Naive thymus-derived CD4-positive, alpha-beta T cell (primary cell): Measurements from ENCODE around the gene ENO2. TPM values are rescaled to one million over a fixed set of nuclear protein-coding genes. Genes with fewer than 3 reads are reported as not detected.
"Not testable (repeated sequence)": the region's sequence is repeated elsewhere in the genome, so short reads cannot be mapped to it uniquely, and the experiment has no call there.

Experiments
- ATAC-seq: fragments of 150-1000 bp; cut with Tn5 transposase; 2 replicates; pipeline ENCODE4 v1.10.0; 2021; ENCODE audit warnings: mild to moderate bottlenecking, moderate library complexity
- CTCF ChIA-PET: fragments of 350-600 bp; sonication (Branson Sonifier 250); formaldehyde crosslinking; loops from one replicate; lab custom pipeline; 2021; ENCODE audit warnings: antibody characterized with exemption; lab: Charles Lee
- POLR2A ChIA-PET: fragments of 350-600 bp; sonication (Branson Sonifier 250); formaldehyde crosslinking; loops from one replicate; lab custom pipeline; 2021; ENCODE audit warnings: antibody characterized with exemption, inconsistent platforms; lab: Charles Lee
- DNase-seq, 9 donors: peaks; one replicate each; pipeline versions ENCODE4 v3.0.0 to v3.0.0-alpha.2; 2020 to 2022; ENCODE audit warnings: mixed read lengths in 1 of 9
- H3K27ac ChIP-seq: one replicate; pipeline ENCODE4 v1.7.0; 2013; ENCODE audit warnings: mild to moderate bottlenecking, low read depth, low read length, moderate library complexity
- H3K27me3 ChIP-seq, 2 donors: one replicate each; pipeline ENCODE4 v1.7.0; 2013; ENCODE audit warnings: low read length in 2 of 2, mild to moderate bottlenecking in 2 of 2, moderate library complexity in 2 of 2; ENCODE audit not compliant: control insufficient read depth in 2 of 2, insufficient read depth in 2 of 2
- H3K36me3 ChIP-seq, 3 experiments: 1 replicate in 2 of 3; 2 replicates in 1 of 3; pipeline ENCODE4 v1.7.0; 2013; ENCODE audit warnings: low read length in 3 of 3, mild to moderate bottlenecking in 3 of 3, moderate library complexity in 1 of 3; ENCODE audit not compliant: insufficient read depth in 3 of 3, control insufficient read depth in 2 of 3
- H3K4me1 ChIP-seq, 2 donors: one replicate each; pipeline ENCODE4 v1.7.0; 2013; ENCODE audit warnings: low read length in 2 of 2, mild to moderate bottlenecking in 2 of 2, moderate library complexity in 1 of 2; ENCODE audit not compliant: control insufficient read depth in 2 of 2, insufficient read depth in 2 of 2
- H3K4me3 ChIP-seq: 2 replicates; pipeline ENCODE4 v1.7.0; 2013; ENCODE audit warnings: mild to moderate bottlenecking, low read length
- H3K9me3 ChIP-seq, 3 experiments: 1 replicate in 2 of 3; 2 replicates in 1 of 3; pipeline ENCODE4 v1.7.0; 2013; ENCODE audit warnings: low read length in 3 of 3; ENCODE audit not compliant: control insufficient read depth in 2 of 3
- H3K27ac Mint-ChIP-seq, 9 donors: one replicate each; pipeline ENCODE4 v1.8.0; 2020 to 2022; ENCODE audit warnings: mixed read lengths in 9 of 9, mild to moderate bottlenecking in 8 of 9, moderate library complexity in 5 of 9, inconsistent platforms in 2 of 9
- H3K27me3 Mint-ChIP-seq, 5 donors: one replicate each; pipeline ENCODE4 v1.8.0; 2021 to 2022; ENCODE audit warnings: mixed read lengths in 5 of 5, mild to moderate bottlenecking in 1 of 5
- H3K36me3 Mint-ChIP-seq, 5 donors: one replicate each; pipeline ENCODE4 v1.8.0; 2020 to 2022; ENCODE audit warnings: mixed read lengths in 5 of 5, mild to moderate bottlenecking in 3 of 5, inconsistent platforms in 1 of 5
- H3K4me1 Mint-ChIP-seq, 7 donors: one replicate each; pipeline ENCODE4 v1.8.0; 2020 to 2022; ENCODE audit warnings: mixed read lengths in 7 of 7, mild to moderate bottlenecking in 3 of 7, inconsistent platforms in 1 of 7
- H3K4me3 Mint-ChIP-seq, 10 donors: one replicate each; pipeline ENCODE4 v1.8.0; 2020 to 2022; ENCODE audit warnings: mild to moderate bottlenecking in 10 of 10, mixed read lengths in 10 of 10, moderate library complexity in 6 of 10, inconsistent platforms in 2 of 10
- H3K9me3 Mint-ChIP-seq, 11 donors: one replicate each; pipeline ENCODE4 v1.8.0; 2020 to 2022; ENCODE audit warnings: mixed read lengths in 11 of 11, mild to moderate bottlenecking in 4 of 11, inconsistent platforms in 1 of 11, moderate library complexity in 1 of 11
- intact Hi-C, 2 donors: fragments of 100-400 bp; cut with micrococcal nuclease; formaldehyde crosslinking; loops; one replicate each; pipeline ENCODE4 v1.15.1; 2023
- polyA plus RNA-seq, 2 donors: library from polyadenylated mRNA; unstranded; fragments of 300-500 nt; fragmentation: Illumina TruSeq; gene quantifications; one replicate each; pipeline ENCODE4 v1.2.3, GENCODE V29; 2021
- total RNA-seq, 6 experiments: library from RNA in 5 of 6; stranded (reverse) in 5 of 6; gene quantifications; 1 replicate in 5 of 6; 2 replicates in 1 of 6; pipeline ENCODE4 v1.2.3 and lab custom pipeline; 2021 to 2026

Gene ENO2
- total and polyA plus RNA-seq, 7 experiments from 2014 or later: 22.5 to 193 (median 90.6) TPM

DNA sequence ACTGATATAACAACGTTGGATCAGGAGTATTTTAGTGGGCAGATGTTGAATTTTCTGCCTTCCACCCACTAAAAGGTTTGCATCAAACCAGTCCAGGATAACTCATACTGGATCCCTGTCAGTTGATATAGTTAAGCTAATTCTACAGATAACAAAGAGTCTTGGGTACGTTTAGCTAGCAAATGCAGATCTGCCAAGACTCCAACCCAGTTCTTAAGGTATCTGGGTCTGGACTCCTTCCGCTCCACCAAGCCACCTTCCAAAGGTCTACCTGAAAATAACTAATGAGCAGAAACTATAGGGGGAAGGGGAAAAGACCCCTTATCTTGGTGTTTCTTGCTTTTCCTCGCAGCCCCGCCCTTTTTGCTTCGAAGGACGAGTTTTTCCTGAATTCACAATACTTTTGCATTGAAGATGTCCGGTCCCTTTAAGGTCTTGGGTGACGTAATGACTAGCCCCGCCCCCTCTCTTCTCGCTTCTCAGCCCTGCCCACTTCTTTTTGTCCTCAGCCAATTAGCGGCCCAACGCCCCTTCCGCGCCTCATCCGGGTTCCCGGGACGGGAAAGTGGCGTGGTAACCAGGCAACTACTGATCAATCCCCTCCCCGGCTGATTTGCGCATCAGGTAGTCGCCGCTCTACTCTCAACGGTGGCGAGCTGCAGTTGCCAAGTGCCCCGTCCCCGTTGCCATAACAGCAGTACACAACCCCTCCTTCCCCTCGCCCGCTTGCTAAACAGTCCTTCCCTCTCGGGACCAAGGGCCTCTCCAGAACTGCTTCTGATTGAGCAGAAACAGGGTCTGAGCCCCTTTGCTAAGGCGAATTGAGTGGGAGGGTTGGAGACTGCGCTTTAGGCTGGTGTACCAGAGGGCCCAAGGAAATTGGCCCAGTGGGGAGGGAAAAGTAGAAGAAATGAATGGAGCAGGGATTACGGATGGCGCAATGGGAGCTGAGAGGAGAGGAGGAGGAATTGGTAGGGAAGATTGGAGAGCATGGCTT lies 9.8 kb upstream of the ENO2 start, which contains the start of gene LRRC23:
TSS of gene LRRC23 (plus strand) at position 543 of the 997 bp plus-strand sequence. CDS start 812 bp downstream, outside the sequence.
- CTCF ChIA-PET: interaction anchor here (0.6 to 3.6 kb wide), 4 partner anchors 20 to 768 kb away, joined by 3 to 16 read pairs (median 7); partner anchors contain the start of gene SPSB2
- H3K4me1 Mint-ChIP-seq: peaks cover 0 to 10% (median 3%) of the 10 kb centered on the region in 7 donors
- H3K36me3 Mint-ChIP-seq: peaks cover 0 to 5% (median 0%) of the 10 kb centered on the region in 5 donors
- DNase-seq (peak; percentile 89 to 98 (median 95)), ATAC-seq (peak; percentile 98)
- peak within 1 kb of the TSS; percentile 75 for H3K4me3 ChIP-seq
- peak within 1 kb of the TSS in 1 of 10 donors; percentile 8 for H3K4me3 Mint-ChIP-seq
- peaks cover 14 to 17% of the 10 kb centered on the region in 2 donors for H3K4me1 ChIP-seq
- peak within 1 kb of the TSS; percentile 93 for H3K27ac ChIP-seq
- H3K9me3 Mint-ChIP-seq: peaks cover 0 to 3% (median 0%) of the 10 kb centered on the region in 11 donors
- H3K27ac Mint-ChIP-seq: peak within 1 kb of the TSS in 1 of 9 donors; percentile 78
- no peaks in the 10 kb centered on the region for H3K9me3 ChIP-seq
- no peaks in the 10 kb centered on the region for H3K27me3 Mint-ChIP-seq
- POLR2A ChIA-PET: interaction anchor here (0.6 to 3.8 kb wide), 11 partner anchors 9 to 64 kb away, joined by 3 to 20 read pairs (median 4); partner anchors contain the start of genes C12orf57, ENO2, RNU7-1 and SPSB2
- intact Hi-C loops: loop anchor here (1.0 to 5.0 kb wide), 8 partner anchors 10 to 347 kb away; partner anchors contain the start of genes ENO2 (in 2 of the 2), SPSB2 (in 2 of the 2), USP5 (in 2 of the 2) and IFFO1 (in 1 of the 2)
- H3K36me3 ChIP-seq: no peaks in the 10 kb centered on the region
- H3K27me3 ChIP-seq: no peaks in the 10 kb centered on the region

DNA sequence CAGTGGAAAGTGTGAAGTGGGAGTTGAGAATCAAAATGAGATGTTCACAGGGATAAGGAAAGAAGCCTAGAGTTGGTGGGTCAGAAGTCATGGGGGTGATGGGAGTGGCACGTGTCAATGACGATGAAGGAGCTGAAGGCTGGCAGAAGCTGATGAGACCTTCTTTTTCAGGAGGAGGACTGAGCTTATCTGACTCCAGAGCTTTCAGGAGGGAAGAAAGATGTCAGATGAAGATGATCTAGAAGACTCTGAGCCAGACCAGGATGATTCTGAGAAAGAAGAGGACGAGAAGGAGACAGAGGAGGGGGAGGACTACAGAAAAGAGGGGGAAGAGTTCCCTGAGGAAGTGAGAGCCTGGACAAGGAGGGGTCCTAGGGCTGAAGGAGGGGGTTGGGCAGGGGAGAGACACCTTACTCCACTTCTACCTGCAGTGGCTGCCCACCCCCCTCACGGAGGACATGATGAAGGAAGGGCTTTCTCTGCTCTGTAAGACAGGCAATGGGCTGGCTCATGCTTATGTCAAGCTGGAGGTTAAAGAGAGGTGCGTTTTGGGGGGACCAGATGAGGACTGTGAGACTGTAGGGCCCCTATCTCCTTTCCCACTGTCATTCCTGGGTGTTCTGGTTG lies 8.9 kb upstream of the ENO2 start:
- ChIA-PET CTCF (interaction anchor here (0.8 to 3.6 kb wide), 3 partner anchors 19 to 34 kb away, joined by 4 to 16 read pairs (median 9); partner anchors contain the start of gene SPSB2), POLR2A (interaction anchor here (0.6 to 3.8 kb wide), 14 partner anchors 8 to 63 kb away, joined by 3 to 20 read pairs (median 4); partner anchors contain the start of genes C12orf57, ENO2, RNU7-1 and SPSB2)
- Mint-ChIP-seq H3K4me1 (peaks cover 0 to 4% (median 0%) of the 10 kb centered on the region in 7 donors), H3K4me3 (no peak overlapping the region), H3K27ac (no peak overlapping the region), H3K9me3 (peaks cover 0 to 3% (median 0%) of the 10 kb centered on the region in 11 donors), H3K27me3 (no peaks in the 10 kb centered on the region), H3K36me3 (peaks cover 0 to 5% (median 0%) of the 10 kb centered on the region in 5 donors)
- ATAC-seq (no peak), DNase-seq (no peak)
- peaks cover 14 to 17% of the 10 kb centered on the region in 2 donors for H3K4me1 ChIP-seq
- no peaks in the 10 kb centered on the region for H3K36me3 ChIP-seq
- H3K27me3 ChIP-seq: no peaks in the 10 kb centered on the region
- peak overlapping the region; percentile 93 for H3K27ac ChIP-seq
- H3K9me3 ChIP-seq: no peaks in the 10 kb centered on the region
- peak overlapping the region; percentile 75 for H3K4me3 ChIP-seq
- intact Hi-C loops: no loop called here

DNA sequence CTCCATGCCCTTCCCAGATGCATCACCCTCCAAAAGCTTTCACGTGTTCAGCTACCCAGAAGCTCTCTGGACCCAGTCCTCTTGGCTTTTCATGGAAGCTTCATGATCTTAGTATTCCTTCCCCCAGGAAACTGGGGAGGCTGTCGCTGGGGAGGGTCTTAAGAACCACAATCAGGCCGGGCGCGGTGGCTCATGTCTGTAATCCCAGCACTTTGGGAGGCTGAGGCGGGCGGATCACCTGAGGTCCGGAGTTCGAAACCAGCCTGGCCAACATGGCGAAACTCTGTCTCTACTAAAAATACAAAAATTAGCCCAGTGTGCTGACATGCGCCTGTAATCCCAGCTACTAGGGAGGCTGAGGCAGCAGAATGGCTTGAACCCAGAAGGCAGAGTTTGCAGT lies 6.2 kb upstream of the ENO2 start:
- H3K27ac Mint-ChIP-seq, ATAC-seq, H3K4me3 Mint-ChIP-seq, H3K27ac ChIP-seq, H3K36me3 ChIP-seq, H3K4me3 ChIP-seq, H3K9me3 ChIP-seq, H3K36me3 Mint-ChIP-seq, H3K9me3 Mint-ChIP-seq, H3K27me3 Mint-ChIP-seq, DNase-seq, H3K27me3 ChIP-seq, intact Hi-C loops: not testable (repeated sequence)
- H3K4me1 Mint-ChIP-seq: peaks cover 0 to 10% (median 7%) of the 10 kb centered on the region in 7 donors
- POLR2A ChIA-PET: interaction anchor here (0.7 to 1.7 kb wide), 6 partner anchors 8 to 75 kb away, joined by 3 to 5 read pairs (median 4); partner anchors contain the start of genes ATN1, C12orf57, RNU7-1 and SPSB2
- peaks cover 14 to 17% of the 10 kb centered on the region in 2 donors for H3K4me1 ChIP-seq
- CTCF ChIA-PET: interaction anchor here (0.6 to 3.6 kb wide), 4 partner anchors 14 to 875 kb away, joined by 3 to 16 read pairs (median 7); partner anchors contain the start of gene SPSB2

DNA sequence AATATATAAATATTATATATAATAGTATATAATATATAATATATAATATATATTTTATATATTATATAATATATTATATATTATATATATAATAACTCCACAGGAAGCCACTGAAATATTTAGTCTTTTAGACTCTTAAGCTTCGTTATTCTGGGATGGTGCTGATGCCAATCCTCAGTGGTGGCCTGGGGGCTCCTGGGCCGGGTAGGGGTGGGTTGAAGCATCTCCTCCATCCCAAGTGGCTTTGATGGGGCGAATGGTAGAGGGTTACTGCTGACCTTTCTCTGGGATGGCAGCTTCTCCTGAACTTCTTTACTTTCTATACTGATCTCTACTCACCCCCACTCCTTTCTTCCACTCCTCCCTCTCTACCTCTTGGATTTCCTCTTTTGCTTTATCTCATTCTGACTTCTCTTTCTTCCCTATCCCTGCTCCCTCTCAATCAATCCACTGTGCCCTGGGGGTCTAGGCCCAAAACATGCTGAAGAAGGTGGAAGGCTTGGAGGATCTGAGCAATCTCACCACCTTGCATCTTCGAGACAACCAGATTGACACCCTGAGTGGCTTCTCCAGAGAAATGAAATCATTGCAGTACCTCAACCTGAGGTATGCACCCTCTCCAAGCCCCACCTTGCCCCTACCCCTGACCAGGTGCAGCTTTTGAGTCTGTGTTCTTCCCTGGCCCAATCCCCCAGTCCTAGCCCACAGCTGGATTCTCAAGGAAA lies 4.8 kb upstream of the ENO2 start:
- peaks cover 0 to 19% (median 16%) of the 10 kb centered on the region in 7 donors for H3K4me1 Mint-ChIP-seq
- intact Hi-C loops: loop anchor here in 1 of 2 donors (5.0 kb wide), 1 partner anchor 43 kb away; the partner anchor contains the start of gene PTPN6
- no peaks in the 10 kb centered on the region for H3K36me3 ChIP-seq

DNA sequence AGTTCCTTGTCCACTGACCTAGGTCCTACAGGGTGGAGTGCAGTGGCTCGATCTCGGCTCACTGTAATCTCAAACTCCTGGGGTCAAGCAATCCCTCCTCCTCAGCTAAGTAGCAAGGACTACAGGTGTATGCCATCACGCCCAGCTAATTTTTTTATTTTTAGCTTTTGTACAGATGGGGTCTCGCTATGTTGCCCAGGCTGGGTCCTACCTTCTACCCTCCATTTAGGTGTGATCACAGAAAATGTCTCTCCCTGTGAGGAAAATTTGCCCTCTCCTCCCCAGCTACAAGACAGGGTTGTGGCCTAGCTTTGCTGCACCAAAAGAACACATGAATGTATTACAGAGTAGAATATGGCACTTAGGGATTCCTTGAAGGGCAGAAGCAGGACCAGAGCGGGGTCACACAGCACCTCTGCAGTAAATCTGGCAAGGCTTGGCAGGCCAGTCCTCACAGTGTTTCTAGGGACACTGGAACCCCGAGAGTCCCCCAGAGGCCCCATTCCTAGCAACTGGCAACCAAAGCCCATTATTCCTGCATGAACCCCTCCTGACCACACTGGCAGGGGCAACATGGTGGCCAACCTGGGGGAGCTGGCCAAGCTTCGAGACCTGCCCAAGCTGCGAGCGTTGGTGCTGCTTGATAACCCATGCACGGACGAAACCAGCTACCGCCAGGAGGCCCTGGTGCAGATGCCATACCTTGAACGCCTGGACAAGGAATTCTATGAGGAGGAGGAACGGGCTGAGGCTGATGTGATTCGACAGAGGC lies 2.0 kb upstream of the ENO2 start:
- peak overlapping the region; percentile 23 for H3K27ac ChIP-seq
- POLR2A ChIA-PET: interaction anchor here (0.9 to 5.7 kb wide), 10 partner anchors 8 to 52 kb away, joined by 3 to 50 read pairs (median 5); partner anchors contain the start of genes C12orf57, LRRC23, PTPN6 and RNU7-1
- CTCF ChIA-PET: interaction anchor here (0.8 to 3.1 kb wide), 4 partner anchors 12 to 43 kb away, joined by 3 to 14 read pairs (median 7); no protein-coding TSS in a partner anchor
- DNase-seq (no peak), ATAC-seq (no peak)
- H3K9me3 ChIP-seq: no peaks in the 10 kb centered on the region
- H3K9me3 Mint-ChIP-seq: peaks cover 0 to 3% (median 0%) of the 10 kb centered on the region in 11 donors
- peaks cover 0 to 4% (median 0%) of the 10 kb centered on the region in 5 donors for H3K27me3 Mint-ChIP-seq
- H3K4me1 ChIP-seq: peaks cover 11 to 14% of the 10 kb centered on the region in 2 donors
- H3K4me1 Mint-ChIP-seq: peaks cover 0 to 44% (median 36%) of the 10 kb centered on the region in 7 donors
- intact Hi-C loops: loop anchor here in 1 of 2 donors (5.0 kb wide), 1 partner anchor 40 kb away; the partner anchor contains the start of gene PTPN6
- peaks cover 0 to 16% (median 0%) of the 10 kb centered on the region in 5 donors for H3K36me3 Mint-ChIP-seq
- no peak overlapping the region for H3K4me3 ChIP-seq
- peak overlapping the region; percentile 29 to 99 (median 89) for H3K27ac Mint-ChIP-seq
- no peaks in the 10 kb centered on the region for H3K27me3 ChIP-seq
- peak overlapping the region in 9 of 10 donors; percentile 38 to 97 (median 88) for H3K4me3 Mint-ChIP-seq
- H3K36me3 ChIP-seq: peaks cover 5 to 19% (median 6%) of the 10 kb centered on the region in 3 experiments

More for the DNA sequence above, 4.8 kb upstream of the ENO2 start:
- peaks cover 0 to 5% (median 0%) of the 10 kb centered on the region in 5 donors for H3K36me3 Mint-ChIP-seq
- Histone ChIP-seq H3K9me3 (no peaks in the 10 kb centered on the region), H3K4me1 (peaks cover 14 to 15% of the 10 kb centered on the region in 2 donors), H3K27ac (no peak overlapping the region), H3K4me3 (no peak overlapping the region), H3K27me3 (no peaks in the 10 kb centered on the region)
- no peak for ATAC-seq
- H3K9me3 Mint-ChIP-seq: peaks cover 0 to 3% (median 0%) of the 10 kb centered on the region in 11 donors
- ChIA-PET POLR2A (interaction anchor here (0.7 to 1.4 kb wide), 6 partner anchors 22 to 56 kb away, joined by 3 to 4 read pairs (median 3); partner anchors contain the start of gene SPSB2), CTCF (interaction anchor here (0.6 to 2.8 kb wide), 3 partner anchors 15 to 198 kb away, joined by 3 to 8 read pairs (median 5); no protein-coding TSS in a partner anchor)
- DNase-seq: no peak
- peak overlapping the region in 1 of 9 donors; percentile 19 for H3K27ac Mint-ChIP-seq
- peaks cover 0 to 4% (median 0%) of the 10 kb centered on the region in 5 donors for H3K27me3 Mint-ChIP-seq
- no peak overlapping the region for H3K4me3 Mint-ChIP-seq
